H1 (cell line): ENCODE data around the gene SMR3A. TPM values are rescaled to one million over a fixed set of nuclear protein-coding genes. Genes with fewer than 3 reads are reported as not detected.

Source experiments
- CTCF ChIA-PET: fragments of 300-600 bp; sonication (Branson Sonifier 250); formaldehyde crosslinking; loops from one replicate; lab custom pipeline; 2021; ENCODE audit not compliant: partially characterized antibody; lab: Charles Lee
- POLR2A ChIA-PET: fragments of 300-600 bp; sonication (Branson Sonifier 250); formaldehyde crosslinking; loops from one replicate; lab custom pipeline; 2021; ENCODE audit warnings: inconsistent platforms; ENCODE audit not compliant: partially characterized antibody; lab: Charles Lee
- DNase-seq, 2 experiments: peaks; one replicate each; pipeline versions ENCODE4 v3.0.0 to v3.0.0-alpha.2; 2010 to 2022; ENCODE audit warnings: low spot score in 2 of 2, low read depth in 1 of 2, mixed read lengths in 1 of 2
- FAIRE-seq: peaks from 2 replicates; lab custom pipeline; 2011; peaks lifted over from hg19 to GRCh38; lab: Jason Lieb, UNC
- H2AFZ ChIP-seq: 2 replicates; pipeline ENCODE4 v1.8.1; 2012; ENCODE audit warnings: low read length, inconsistent platforms
- H2AK5ac ChIP-seq: 2 replicates; pipeline ENCODE4 v1.6.1; 2013; ENCODE audit warnings: low read depth, low read length
- H2BK120ac ChIP-seq: replicated peaks from 2 replicates; pipeline ENCODE3; 2013; ENCODE audit warnings: low read depth, low read length, inconsistent platforms
- H2BK12ac ChIP-seq: 2 replicates; pipeline ENCODE4 v1.6.1; 2013; ENCODE audit warnings: low read depth, low read length
- H2BK15ac ChIP-seq: 2 replicates; pipeline ENCODE4 v1.6.1; 2013; ENCODE audit warnings: low read length
- H2BK20ac ChIP-seq: 2 replicates; pipeline ENCODE4 v1.6.1; 2013; ENCODE audit warnings: low read length
- H2BK5ac ChIP-seq: 2 replicates; pipeline ENCODE4 v1.6.1; 2013; ENCODE audit warnings: low read depth, low read length
- H3K14ac ChIP-seq: 2 replicates; pipeline ENCODE4 v1.6.1; 2013; ENCODE audit warnings: inconsistent platforms; ENCODE audit not compliant: insufficient read length
- H3K18ac ChIP-seq: 2 replicates; pipeline ENCODE4 v1.6.1; 2013; ENCODE audit warnings: low read length; ENCODE audit errors: extremely low read depth
- H3K23ac ChIP-seq: 2 replicates; pipeline ENCODE4 v1.6.1; 2013; ENCODE audit warnings: inconsistent platforms; ENCODE audit not compliant: insufficient read length
- H3K23me2 ChIP-seq: 2 replicates; pipeline ENCODE4 v1.6.1; 2013; ENCODE audit warnings: low read depth, low read length
- H3K27ac ChIP-seq: 2 replicates; pipeline ENCODE4 v1.6.1; 2011; ENCODE audit warnings: low read depth, low read length, inconsistent platforms
- H3K27me3 ChIP-seq, 4 experiments: replicated peaks in 1 of 4; 1 replicate in 1 of 4; 2 replicates in 3 of 4; pipeline versions ENCODE4 v1.6.1 to v1.8.1; 2011 to 2013; ENCODE audit warnings: low read length in 3 of 4, mild to moderate bottlenecking in 3 of 4, inconsistent platforms in 2 of 4, mixed read lengths in 2 of 4, moderate library complexity in 1 of 4; ENCODE audit not compliant: control insufficient read depth in 3 of 4, insufficient read depth in 3 of 4; ENCODE audit errors: extremely low read depth in 1 of 4
- H3K36me3 ChIP-seq, 4 experiments: 2 replicates each; pipeline versions ENCODE4 v1.6.1 to v1.8.1; 2011 to 2013; ENCODE audit warnings: mild to moderate bottlenecking in 4 of 4, low read length in 3 of 4, moderate library complexity in 2 of 4, control low read depth in 1 of 4, inconsistent platforms in 1 of 4; ENCODE audit not compliant: insufficient read depth in 4 of 4, control insufficient read depth in 2 of 4
- H3K4ac ChIP-seq: replicated peaks from 2 replicates; pipeline ENCODE3; 2013; ENCODE audit warnings: low read length, low read depth, mixed read lengths, inconsistent platforms; ENCODE audit not compliant: insufficient read length
- H3K4me1 ChIP-seq, 4 experiments: replicated peaks in 1 of 4; 1 replicate in 1 of 4; 2 replicates in 3 of 4; pipeline versions ENCODE4 v1.6.1 to v1.8.1; 2011 to 2013; ENCODE audit warnings: low read length in 3 of 4, inconsistent platforms in 2 of 4, mixed read lengths in 1 of 4; ENCODE audit not compliant: insufficient read depth in 4 of 4, control insufficient read depth in 3 of 4
- H3K4me2 ChIP-seq, 2 experiments: 2 replicates each; pipeline versions ENCODE4 v1.6.1 to v1.8.1; 2011 to 2013; ENCODE audit warnings: low read depth in 2 of 2, low read length in 2 of 2, control low read depth in 1 of 2, inconsistent platforms in 1 of 2, mild to moderate bottlenecking in 1 of 2; ENCODE audit not compliant: insufficient read depth in 1 of 2
- H3K4me3 ChIP-seq, 4 experiments: fragments of 200-600, 300-600 bp in 1 of 4; sonication (generic), shearing (Covaris generic), sonication (Bioruptor Twin) in 1 of 4; 2 replicates each; pipeline versions ENCODE4 v1.5.1 to v1.8.1; 2011 to 2016; ENCODE audit warnings: low read length in 4 of 4, low read depth in 3 of 4, control low read depth in 2 of 4, inconsistent platforms in 2 of 4, mild to moderate bottlenecking in 2 of 4, mixed read lengths in 1 of 4, moderate library complexity in 1 of 4; ENCODE audit not compliant: insufficient read depth in 2 of 4; ENCODE audit errors: extremely low read depth in 1 of 4
- H3K56ac ChIP-seq: replicated peaks from 2 replicates; pipeline ENCODE3; 2013; ENCODE audit warnings: low read depth, mild to moderate bottlenecking, mixed read lengths, low read length, inconsistent platforms; ENCODE audit not compliant: insufficient read length
- H3K79me1 ChIP-seq: 2 replicates; pipeline ENCODE4 v1.6.1; 2013; ENCODE audit warnings: low read depth, low read length, control low read depth
- H3K79me2 ChIP-seq, 2 experiments: 2 replicates each; pipeline versions ENCODE4 v1.6.1 to v1.8.1; 2012 to 2013; ENCODE audit warnings: low read length in 2 of 2, mild to moderate bottlenecking in 2 of 2, inconsistent platforms in 1 of 2; ENCODE audit not compliant: insufficient read depth in 2 of 2, control insufficient read depth in 1 of 2
- H3K9ac ChIP-seq, 4 experiments: replicated peaks in 1 of 4; 1 replicate in 1 of 4; 2 replicates in 3 of 4; pipeline versions ENCODE4 v1.6.1 to v1.8.1; 2011 to 2013; ENCODE audit warnings: low read depth in 3 of 4, low read length in 3 of 4, control low read depth in 2 of 4, mild to moderate bottlenecking in 2 of 4, moderate library complexity in 2 of 4, inconsistent platforms in 1 of 4; ENCODE audit errors: extremely low read depth in 1 of 4
- H3K9me3 ChIP-seq, 2 experiments: 2 replicates each; pipeline versions ENCODE4 v1.6.1 to v1.8.1; 2012 to 2013; ENCODE audit warnings: mild to moderate bottlenecking in 2 of 2, moderate library complexity in 2 of 2, control low read depth in 1 of 2, inconsistent platforms in 1 of 2, low read depth in 1 of 2, low read length in 1 of 2, mixed read lengths in 1 of 2; ENCODE audit not compliant: insufficient read depth in 2 of 2
- H4K20me1 ChIP-seq, 2 experiments: replicated peaks in 1 of 2; 2 replicates each; pipeline versions ENCODE3 to v1.8.1; 2011 to 2013; ENCODE audit warnings: inconsistent platforms in 2 of 2, low read length in 2 of 2, mild to moderate bottlenecking in 1 of 2; ENCODE audit not compliant: insufficient read depth in 2 of 2, control insufficient read depth in 1 of 2
- H4K5ac ChIP-seq: 2 replicates; pipeline ENCODE4 v1.6.1; 2013; ENCODE audit warnings: low read length, low read depth, mixed read lengths, inconsistent platforms; ENCODE audit not compliant: insufficient read length
- H4K8ac ChIP-seq: 2 replicates; pipeline ENCODE4 v1.8.0; 2013; ENCODE audit warnings: mild to moderate bottlenecking, moderate library complexity, low read length, inconsistent platforms; ENCODE audit not compliant: insufficient read depth; ENCODE audit errors: extremely low read depth
- H4K91ac ChIP-seq: replicated peaks from 2 replicates; pipeline ENCODE3; 2013; ENCODE audit warnings: low read length, mixed read lengths, inconsistent platforms; ENCODE audit not compliant: insufficient read length
- ATF2 ChIP-seq: IDR thresholded peaks from 2 replicates; pipeline ENCODE4 v1.6.1; 2012; ENCODE audit warnings: low read length, inconsistent platforms
- CBX5 ChIP-seq: fragments of 300-800, 300-1000 bp; sonication (generic); IDR thresholded peaks from 2 replicates; pipeline ENCODE4 v1.7.1; 2016; ENCODE audit warnings: antibody characterized with exemption, low read length, low read depth
- CREB1 ChIP-seq: IDR thresholded peaks from 2 replicates; pipeline ENCODE4 v1.6.1; 2012; ENCODE audit warnings: inconsistent platforms
- FOSL1 ChIP-seq: IDR thresholded peaks from 2 replicates; pipeline ENCODE4 v1.6.1; 2011; ENCODE audit warnings: mild to moderate bottlenecking, low read depth, low read length, moderate library complexity; ENCODE audit not compliant: insufficient read depth
- KDM5A ChIP-seq: fragments of 200-600 bp; IDR thresholded peaks from 2 replicates; pipeline ENCODE4 v1.7.1; 2012; ENCODE audit warnings: mild to moderate bottlenecking, low read length, inconsistent platforms, mixed read lengths
- MAX ChIP-seq: IDR thresholded peaks from 2 replicates; pipeline ENCODE4 v1.6.1; 2012; ENCODE audit warnings: inconsistent platforms
- RFX5 ChIP-seq: IDR thresholded peaks from 2 replicates; pipeline ENCODE4 v1.6.1; 2011; ENCODE audit warnings: low read depth, low read length, improper control_type of control experiment, borderline replicate concordance
- SP1 ChIP-seq: IDR thresholded peaks from 2 replicates; pipeline ENCODE4 v1.6.1; 2011; ENCODE audit warnings: low read depth, low read length
- USF2 ChIP-seq: IDR thresholded peaks from 2 replicates; pipeline ENCODE4 v1.6.1; 2011; ENCODE audit warnings: low read length, improper control_type of control experiment
- ZNF274 ChIP-seq: IDR thresholded peaks from 2 replicates; pipeline ENCODE4 v1.7.0; 2012; ENCODE audit warnings: low read length, borderline replicate concordance; ENCODE audit errors: extremely low read depth
- WGBS, 2 experiments: shearing (Covaris generic) in 1 of 2; methylation state at CpG; one replicate each; pipeline versions ENCODE4 v1.1.6 to v1.1.7; 2013 to 2015; ENCODE audit warnings: low lambda C conversion rate in 2 of 2, mixed read lengths in 2 of 2, inconsistent platforms in 1 of 2, low coverage in 1 of 2, missing lambda C conversion rate in 1 of 2; ENCODE audit not compliant: insufficient replicate concordance in 2 of 2, insufficient coverage in 1 of 2, insufficient read length in 1 of 2; ENCODE audit errors: extremely low coverage in 1 of 2, missing lambda C conversion rate in 1 of 2; 5-methylcytosine and 5-hydroxymethylcytosine counted together
- long read RNA-seq, 2 experiments: library from RNA in 1 of 2; library from capped mRNA in 1 of 2; stranded (forward); transcript quantifications; one replicate each; pipeline ENCODE4 v2.0.0, GENCODE V29; 2021; ENCODE audit warnings: inconsistent platforms in 1 of 2
- polyA minus RNA-seq, 3 experiments: library from RNA; depleted of rRNA, polyadenylated mRNA; stranded (reverse); fragments of >200 nt; gene quantifications; 1 replicate in 2 of 3; 2 replicates in 1 of 3; pipeline ENCODE4 v1.2.3, GENCODE V29; 2011
- polyA plus RNA-seq, 7 experiments: library from polyadenylated mRNA; depleted of rRNA in 3 of 7; stranded (reverse) in 5 of 7; unstranded in 2 of 7; fragments of >200 nt in 5 of 7; fragments of 200-250 nt in 2 of 7; gene quantifications; 1 replicate in 5 of 7; 2 replicates in 1 of 7; 4 replicates in 1 of 7; pipeline versions ENCODE4 v1.2.1 to v1.2.3, GENCODE V29; 2011 to 2013; ENCODE audit warnings: missing spikeins in 2 of 7, mixed read lengths in 2 of 7
- total RNA-seq: library from RNA; stranded (reverse); fragmentation: NEBNext Ultra II Directional; extraction: Animal tissue kit (Norgen Biotek cat#: 25700); gene quantifications from 2 replicates; pipeline ENCODE4 v1.2.1, GENCODE V29; 2021

SMR3A gene
- total RNA-seq = not detected in 2 replicates
- not detected in 2 replicates for polyA plus RNA-seq (2011; rRNA removed)
- polyA plus RNA-seq (2011; cell fraction: cytosol; rRNA removed) = not detected
- polyA plus RNA-seq (2011; cell fraction: nucleus; rRNA removed) = not detected
- polyA plus RNA-seq (2012, experiment 1 of 2) = not detected in 4 replicates
- not detected for polyA plus RNA-seq (2012, experiment 2 of 2)
- not detected for polyA plus RNA-seq (2013, experiment 1 of 2)
- polyA plus RNA-seq (2013, experiment 2 of 2) = not detected
- polyA minus RNA-seq (2011; rRNA and poly(A)+ RNA removed) = not detected in 2 replicates
- polyA minus RNA-seq (2011; cell fraction: cytosol; rRNA and poly(A)+ RNA removed) = not detected
- polyA minus RNA-seq (2011; cell fraction: nucleus; rRNA and poly(A)+ RNA removed) = not detected
- long read RNA-seq, experiment 1 = 0 reads
- long read RNA-seq, experiment 2 = 0 reads

GRCh38 chr4:70360460-70360859 lies at the start of gene SMR3A:
Gene SMR3A (plus strand): TSS chr4:70360760. CDS start chr4:70362116, 1,356 bp downstream.
- Histone ChIP-seq H3K4me2 (no peak within 1 kb of the TSS), H3K4ac (no peak within 1 kb of the TSS), H2BK5ac (no peak within 1 kb of the TSS), H2BK15ac (no peak within 1 kb of the TSS), H2BK120ac (no peak within 1 kb of the TSS), H3K18ac (no peak within 1 kb of the TSS), H3K23ac (no peak within 1 kb of the TSS), H3K9ac (no peak within 1 kb of the TSS), H3K27ac (no peak within 1 kb of the TSS), H2BK12ac (no peak within 1 kb of the TSS), H3K4me3 (no peak within 1 kb of the TSS), H3K4me1 (no peaks in the 10 kb centered on the region), H4K8ac (no peak within 1 kb of the TSS), H2AFZ (no peak within 1 kb of the TSS), H4K20me1 (no peaks in the 10 kb centered on the region), H4K5ac (no peak within 1 kb of the TSS), H3K14ac (no peak within 1 kb of the TSS), H3K36me3 (no peaks in the 10 kb centered on the region), H3K27me3 (no peaks in the 10 kb centered on the region), H3K79me2 (no peaks in the 10 kb centered on the region), H3K56ac (no peak within 1 kb of the TSS), H3K23me2 (no peaks in the 10 kb centered on the region; the same call in 1 of the 2 replicates), H3K79me1 (no peaks in the 10 kb centered on the region), H2AK5ac (no peak within 1 kb of the TSS), H4K91ac (no peak within 1 kb of the TSS), H3K9me3 (no peaks in the 10 kb centered on the region), H2BK20ac (no peak within 1 kb of the TSS)
- POLR2A ChIA-PET = no interaction called here
- FAIRE-seq (no peak), DNase-seq (no peak)
- CTCF ChIA-PET = no interaction called here
- 90% methylated on average over 3 of the region's 3 CpGs; no CpG with 5 or more reads in 1 of the 2 experiments for WGBS, 2 experiments
- no peak for TF ChIP-seq RFX5
- no peak for TF ChIP-seq KDM5A
- TF ChIP-seq SP1 = no peak
- TF ChIP-seq MAX = no peak
- TF ChIP-seq USF2 = no peak
- no peak for TF ChIP-seq ZNF274
- no peak for TF ChIP-seq ATF2
- TF ChIP-seq CBX5 = no peak
- TF ChIP-seq CREB1 = no peak
- no peak for TF ChIP-seq FOSL1
